Smooth muscle cell of bladder (primary cell): ENCODE measurements around the gene NFYC. TPM values are rescaled to one million over a fixed set of nuclear protein-coding genes. Genes with fewer than 3 reads are reported as not detected.

Experiments
- total RNA-seq: library from RNA; depleted of rRNA; stranded (reverse); fragments of >200 nt; gene quantifications from 2 replicates; pipeline ENCODE4 v1.2.3, GENCODE V29; 2014

Gene NFYC
- 15.6 and 18.0 TPM in 2 replicates for total RNA-seq

DNA sequence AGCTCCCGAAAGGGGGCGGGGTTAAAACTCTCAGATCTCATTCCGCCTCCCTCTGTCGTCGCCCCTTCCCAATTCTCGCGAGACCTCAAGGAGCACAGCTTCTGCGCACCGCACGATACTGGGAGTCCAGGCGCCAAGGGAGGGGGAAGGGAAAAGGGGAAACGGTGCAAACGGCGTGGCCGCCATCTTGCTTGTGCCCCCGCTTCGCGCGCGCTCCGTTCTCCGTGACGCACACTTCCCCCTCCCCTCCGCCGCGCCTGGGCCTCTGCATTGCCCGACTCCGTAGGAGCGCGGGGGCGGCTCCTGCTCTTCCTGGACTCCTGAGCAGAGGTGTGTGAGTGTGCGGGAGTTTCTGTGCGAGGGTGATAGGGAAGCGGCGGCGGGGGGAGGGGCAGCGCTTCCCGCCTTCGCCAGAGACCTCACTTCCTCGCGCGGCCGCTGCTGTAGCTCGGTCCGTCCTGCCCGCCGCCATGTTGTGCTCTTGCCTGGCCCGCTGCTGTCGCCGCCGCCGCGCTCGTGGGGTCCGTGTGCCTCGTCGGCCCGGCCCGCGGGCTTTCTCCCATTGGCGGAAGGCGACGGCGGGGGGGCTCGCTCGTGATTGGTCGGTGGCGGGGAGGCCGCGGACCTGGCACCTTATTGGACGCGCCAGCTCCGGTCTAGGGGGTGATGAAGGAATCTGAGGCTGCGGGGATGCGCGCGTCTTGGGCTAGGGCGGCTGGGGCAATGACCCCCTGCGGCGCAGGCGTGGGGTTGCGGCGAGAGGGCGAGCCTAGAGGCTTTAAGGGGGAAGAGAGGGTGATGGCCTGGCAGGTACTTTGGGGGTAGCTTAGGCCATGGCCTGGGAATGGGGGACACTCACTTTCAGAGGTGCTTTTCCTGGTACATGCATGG, at the start of gene NFYC:
Gene NFYC, plus strand, starts transcription at position 167 of the 891 bp plus-strand sequence. CDS start 47,140 bp downstream, outside the sequence.

GRCh38 chr1:40665335-40666171, 26.0 kb upstream of the NFYC start, which contains the start of gene RIMS3:
RIMS3 (minus strand) TSS chr1:40665682; CDS start chr1:40641925, 23,757 bp downstream.

DNA sequence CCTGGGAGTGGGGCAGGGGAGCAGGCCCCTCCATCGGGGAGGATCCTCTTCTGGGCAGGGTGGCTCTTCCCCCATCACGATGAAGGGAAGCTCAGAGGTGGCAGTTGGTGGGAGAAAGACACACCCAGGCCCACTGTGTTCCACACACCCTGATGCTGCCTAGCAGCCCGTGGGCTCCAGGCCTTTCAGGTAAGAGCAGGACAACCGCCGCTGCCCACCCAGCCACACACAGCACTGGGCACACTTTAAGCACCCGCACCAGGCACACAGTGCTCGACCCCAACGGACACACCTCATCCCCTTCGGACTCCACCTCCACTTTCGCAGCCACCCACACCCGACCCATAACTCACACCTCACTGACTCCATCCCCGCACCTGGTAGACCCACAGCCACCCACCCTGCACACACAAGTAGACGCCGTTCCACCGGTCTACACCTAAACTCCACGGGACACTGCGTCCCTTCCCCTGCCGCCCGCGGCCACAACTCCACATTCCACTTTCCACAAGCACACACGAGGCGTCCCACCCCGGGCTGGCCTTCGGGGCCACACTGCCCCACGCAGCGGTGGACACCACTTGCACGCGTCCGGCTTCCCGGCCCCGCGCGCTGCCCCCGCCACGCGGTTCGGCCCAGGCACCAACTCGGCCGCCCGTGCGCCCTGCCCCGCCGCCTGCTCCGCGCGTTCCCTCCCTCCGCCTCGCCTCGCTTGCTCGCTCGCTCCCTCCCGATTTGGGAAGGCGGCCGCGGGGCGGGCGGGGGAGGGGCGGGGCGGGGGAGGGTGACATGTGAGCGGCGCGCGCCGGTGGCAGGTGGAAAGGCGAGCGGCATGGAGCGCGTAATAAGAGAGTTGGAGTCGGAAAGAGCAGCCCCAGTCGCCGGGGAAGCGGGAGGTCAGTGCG, 91.7 kb downstream of the NFYC start, which contains the start of gene KCNQ4:
Gene KCNQ4, plus strand, starts transcription at position 787 of the 905 bp plus-strand sequence. CDS start 307 bp downstream, outside the sequence.

Other genes with a start within 250 kb of the NFYC start
- gene ZFP69B, start 241.2 kb upstream of the NFYC start, total RNA-seq, result 1.2 and 1.6 TPM in 2 replicates
- 2.5 and 2.8 TPM in 2 replicates for gene ZFP69, start 214.4 kb upstream of the NFYC start, total RNA-seq
- gene EXO5, start 182.9 kb upstream of the NFYC start, total RNA-seq, result 4.3 and 6.0 TPM in 2 replicates
- 2.6 and 3.1 TPM in 2 replicates for gene ZNF684, start 160.1 kb upstream of the NFYC start, total RNA-seq
- gene RIMS3, start 26.0 kb upstream of the NFYC start, total RNA-seq, result 0.14 and 0.18 TPM in 2 replicates
- under 0.01 TPM in 1 of 2 replicates, not detected in the other for gene KCNQ4, start 92.1 kb downstream of the NFYC start, total RNA-seq
- gene CITED4, start 170.7 kb downstream of the NFYC start, total RNA-seq, result 1.5 and 2.1 TPM in 2 replicates